HG03159 (cell line): ENCODE data around the gene URGCP.
"Not testable (repeated sequence)": the region's sequence is repeated elsewhere in the genome, so short reads cannot be mapped to it uniquely, and the experiment has no call there.

Experiments
- ATAC-seq: cut with Tn5 transposase; IDR thresholded peaks from one replicate; pipeline ENCODE4 v1.9.1; 2021; ENCODE audit warnings: mild to moderate bottlenecking, moderate library complexity; ENCODE audit not compliant: unreplicated experiment

Gene URGCP

DNA sequence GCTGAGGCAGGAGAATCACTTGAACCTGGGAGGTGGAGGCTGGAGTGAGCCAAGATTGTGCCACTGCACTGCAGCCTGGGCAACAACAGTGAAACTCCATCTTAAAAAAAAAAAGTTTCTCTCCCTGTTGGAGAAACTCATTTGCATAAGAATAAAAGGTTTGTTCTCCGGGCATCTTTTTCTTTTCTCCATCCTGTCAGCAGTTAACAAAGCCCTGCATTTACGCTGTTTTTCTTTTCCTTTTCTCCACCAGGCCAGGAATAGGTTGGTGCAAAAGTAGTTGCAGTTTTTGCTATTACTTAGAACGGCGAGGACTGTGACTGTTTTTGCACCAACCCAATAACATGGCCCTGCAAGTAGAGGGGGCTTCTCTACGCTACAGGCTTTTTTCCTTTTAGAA is 9.5 kb upstream of the URGCP start:
- no peak for ATAC-seq

DNA sequence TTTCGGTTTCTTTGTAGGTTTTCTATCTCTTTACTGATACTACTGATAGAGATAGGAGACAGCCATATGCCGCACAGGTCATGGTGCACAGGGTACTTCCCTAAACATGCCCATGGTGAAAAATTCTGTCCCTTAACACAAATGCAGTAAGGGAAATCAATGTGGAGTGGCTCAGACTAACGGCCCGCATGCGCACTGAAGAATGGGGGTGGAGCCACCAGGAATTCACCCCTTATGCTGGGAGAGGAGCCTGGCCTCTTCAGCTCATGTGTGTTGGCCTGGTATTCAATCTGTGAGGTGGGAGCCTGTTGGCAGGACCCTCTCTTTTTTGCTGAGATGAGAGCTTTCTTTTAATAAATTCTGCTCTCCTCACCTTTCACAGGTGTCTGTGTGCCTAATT is 8.4 kb upstream of the URGCP start:
- no peak for ATAC-seq

DNA sequence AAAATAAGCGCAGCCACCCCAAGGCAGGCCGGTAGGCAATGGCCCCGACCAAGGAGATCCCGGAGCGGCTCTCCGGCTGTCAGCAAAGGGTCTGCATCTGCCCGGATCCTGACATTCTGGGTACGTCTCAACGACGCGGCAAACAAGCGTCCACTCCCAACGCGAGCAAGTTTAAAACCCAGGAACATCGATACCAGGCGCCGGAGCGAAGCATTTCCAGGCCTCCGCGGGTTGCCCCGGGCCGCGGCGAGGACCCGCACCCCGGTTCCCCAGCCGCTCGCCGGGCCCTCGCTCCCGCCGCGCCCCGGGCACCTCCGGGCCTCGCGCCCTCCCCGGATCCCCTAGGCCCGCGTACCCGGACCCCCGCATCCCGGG is 453 bp downstream of the URGCP start:
- peak; percentile 31 for ATAC-seq

DNA sequence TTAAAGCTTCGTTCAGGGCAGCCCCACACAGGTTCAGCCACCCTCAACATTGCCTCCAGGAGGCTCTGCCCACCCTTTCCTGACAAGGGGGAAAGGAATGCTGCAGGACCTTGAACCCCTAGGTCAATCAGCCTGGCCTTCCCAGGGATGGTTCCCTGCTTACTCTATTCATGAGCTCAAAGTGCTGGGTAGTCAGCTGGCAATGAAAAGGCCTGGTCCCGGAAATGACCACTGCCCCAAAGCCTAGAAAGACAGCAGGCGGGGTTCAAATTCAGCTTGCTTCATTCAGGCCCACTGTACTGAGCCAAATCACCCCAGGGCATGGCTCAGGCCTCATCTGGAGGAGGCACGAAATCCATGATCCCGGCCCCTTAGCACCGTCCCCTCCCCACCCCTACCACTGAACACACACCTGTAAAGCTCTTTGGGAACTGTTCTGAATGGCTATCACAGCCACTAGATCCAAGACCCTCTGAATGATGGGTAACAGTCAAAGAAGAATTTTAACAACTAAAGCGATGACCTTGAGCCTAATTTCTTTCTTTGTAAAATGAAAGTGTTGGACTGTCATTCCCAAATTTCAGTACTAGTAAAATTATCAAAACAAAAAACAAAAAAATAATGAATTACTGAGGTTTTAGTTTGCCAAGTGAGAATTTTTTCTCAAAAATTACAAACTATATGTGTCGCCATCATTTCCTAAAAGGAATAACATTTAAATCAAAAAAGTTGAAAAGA is 1.0 kb downstream of the URGCP start:
- no peak for ATAC-seq

DNA sequence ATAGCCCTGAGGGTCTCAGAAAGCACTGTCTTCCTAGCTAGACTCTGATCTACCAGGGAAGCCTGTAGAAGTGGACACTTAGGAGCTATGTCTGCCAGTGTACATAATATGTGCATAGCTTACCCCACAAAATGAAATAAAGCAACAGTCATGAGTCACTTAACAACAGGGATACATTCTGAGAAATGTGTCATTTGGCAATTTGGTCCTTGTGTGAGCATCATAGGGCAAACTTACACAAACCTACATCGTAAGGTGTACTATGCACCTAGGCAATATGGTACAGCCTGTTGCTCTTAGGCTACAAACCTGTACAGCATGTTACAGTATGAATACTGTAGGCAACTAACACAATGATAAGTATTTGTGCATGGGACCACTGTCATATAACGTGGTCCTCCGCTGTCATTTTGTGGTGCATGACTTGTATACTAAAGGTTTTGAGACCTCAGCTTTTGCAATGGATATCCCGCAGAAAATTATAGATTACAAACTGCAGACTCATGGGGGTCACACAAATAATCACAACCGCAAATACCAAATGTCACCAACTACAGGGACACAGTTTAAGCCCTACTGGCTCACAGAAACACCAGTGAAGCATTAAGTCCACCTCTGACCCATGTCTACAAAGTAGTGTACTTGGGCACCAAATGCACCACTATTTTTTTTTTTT is 1.7 kb downstream of the URGCP start:
- no peak for ATAC-seq

DNA sequence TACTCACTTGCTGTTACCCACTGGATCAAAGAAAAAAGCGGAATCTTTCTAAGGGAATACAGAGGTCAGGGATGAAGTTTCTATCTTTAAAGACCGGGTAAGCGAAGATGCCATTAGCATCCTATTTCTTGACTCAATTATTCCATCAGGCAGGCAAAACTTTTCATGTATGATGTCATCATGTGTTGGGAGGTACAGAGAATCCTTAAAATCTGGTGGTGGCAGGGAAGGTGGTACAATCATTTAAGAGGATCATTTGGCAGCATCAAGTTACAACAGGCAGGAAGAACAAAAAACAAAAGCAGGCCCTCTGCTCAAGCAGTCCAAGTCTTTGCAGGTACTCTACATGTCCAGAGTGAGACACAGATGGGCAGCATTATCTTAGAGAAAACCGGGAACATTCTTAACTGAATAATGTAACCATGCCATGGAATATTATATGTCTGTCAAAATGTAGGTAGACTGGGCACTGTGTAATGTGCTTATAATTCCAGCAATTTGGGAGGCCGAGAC is 3.8 kb downstream of the URGCP start:
- ATAC-seq, result no peak

DNA sequence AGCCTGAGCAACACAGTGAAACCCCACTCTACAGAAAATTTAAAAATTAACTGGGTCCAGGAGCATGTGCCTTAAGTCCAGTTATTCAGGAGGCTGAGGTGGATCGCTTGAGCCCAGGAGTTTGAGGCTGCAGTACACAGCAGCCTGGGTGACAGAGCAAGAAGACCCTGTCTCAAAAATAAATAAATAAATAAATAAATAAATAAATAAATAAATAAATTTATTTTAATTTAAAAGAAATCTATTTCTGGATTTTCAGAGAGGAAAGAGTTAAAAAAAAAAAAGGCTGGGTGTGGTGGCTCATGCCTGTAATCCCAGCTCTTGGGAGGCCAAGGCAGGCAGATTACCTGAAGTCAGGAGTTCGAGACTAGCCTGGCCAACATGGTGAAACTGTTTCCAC is 7.8 kb downstream of the URGCP start:
- ATAC-seq, result not testable (repeated sequence)

DNA sequence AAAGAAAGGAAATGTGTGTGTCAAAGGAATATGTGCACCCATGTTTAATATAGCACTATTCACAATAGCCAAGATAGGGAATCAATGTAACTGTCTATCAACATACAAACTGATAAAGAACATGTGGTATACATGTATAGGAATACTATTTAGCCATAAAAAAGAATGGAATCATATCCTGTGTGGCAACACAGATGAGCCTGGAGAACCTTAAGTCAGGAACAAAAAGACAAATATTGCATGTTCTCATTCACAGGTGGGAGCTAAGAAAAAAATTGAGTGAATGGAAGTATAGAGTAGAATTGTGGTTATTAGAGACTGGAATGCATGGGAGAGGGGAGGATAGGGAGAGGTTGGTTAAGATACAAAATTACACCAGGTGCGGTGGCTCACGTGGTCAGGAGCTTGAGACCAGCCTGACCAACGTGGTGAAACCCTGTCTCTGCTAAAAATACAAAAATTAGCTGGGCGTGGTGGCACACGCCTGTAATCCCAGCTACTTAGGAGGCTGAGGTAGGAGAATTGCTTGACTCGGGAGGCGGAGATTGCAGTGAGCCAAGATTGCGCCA is 10.5 kb downstream of the URGCP start:
- no peak for ATAC-seq

DNA sequence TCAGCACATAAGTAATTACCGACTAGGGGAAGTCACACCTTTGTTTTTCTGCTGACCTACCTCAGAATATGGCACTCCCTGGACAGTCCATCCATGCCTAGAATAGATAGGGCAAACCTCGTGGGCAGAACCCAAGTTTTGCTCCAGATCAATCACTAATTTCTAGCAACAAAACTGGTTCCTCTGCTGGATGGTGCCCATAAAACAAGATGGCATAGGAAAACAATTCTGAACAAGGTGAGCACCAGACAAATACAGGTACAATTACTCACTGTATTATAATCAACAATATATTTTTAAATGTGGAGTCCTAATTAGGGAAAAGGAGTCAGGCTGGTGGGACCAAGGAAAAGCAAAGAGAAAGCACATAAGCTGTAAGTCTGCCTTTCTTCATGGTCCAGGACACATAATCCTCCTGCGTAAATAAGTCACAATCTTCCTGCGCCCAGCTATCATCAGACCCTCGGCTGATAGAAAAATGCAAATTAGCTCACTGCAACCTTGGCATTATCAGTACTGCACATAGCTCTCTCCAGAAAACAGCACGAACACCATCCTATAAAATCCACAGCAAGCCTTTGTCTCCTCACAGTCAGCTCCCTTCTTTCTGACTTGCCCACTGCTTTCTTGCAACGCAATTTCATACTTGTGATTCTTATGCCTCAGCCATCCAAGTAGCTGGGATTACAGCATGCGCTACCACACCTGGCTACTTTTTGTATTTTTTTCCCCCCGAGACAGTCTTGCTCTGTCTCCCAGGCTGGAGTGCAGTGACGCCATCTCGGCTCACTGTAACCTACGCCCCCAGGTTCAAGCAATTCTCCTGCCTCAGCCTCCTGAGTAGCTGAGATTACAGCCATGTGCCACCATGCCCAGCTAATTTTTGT is 15.1 kb downstream of the URGCP start:
- ATAC-seq, result no peak

DNA sequence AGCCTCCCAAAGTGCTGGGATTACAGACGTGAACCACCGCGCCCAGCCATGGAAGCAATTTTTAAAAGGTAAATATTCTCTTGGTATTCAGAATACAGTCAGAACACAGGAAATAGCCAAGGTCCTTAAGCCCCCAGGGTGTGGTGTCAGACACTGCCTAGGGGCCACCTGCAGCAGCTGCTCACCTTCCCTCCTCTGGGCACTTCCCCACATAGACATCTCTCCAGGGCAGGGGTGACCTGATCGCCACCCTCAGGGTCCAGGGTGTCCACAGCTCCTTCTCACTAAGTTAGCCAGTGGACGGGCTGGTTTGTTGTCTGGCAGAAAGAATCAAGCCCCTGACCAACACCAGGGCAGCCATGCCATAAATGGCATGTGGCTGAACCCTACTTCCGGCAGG is 15.9 kb downstream of the URGCP start:
- no peak for ATAC-seq

DNA sequence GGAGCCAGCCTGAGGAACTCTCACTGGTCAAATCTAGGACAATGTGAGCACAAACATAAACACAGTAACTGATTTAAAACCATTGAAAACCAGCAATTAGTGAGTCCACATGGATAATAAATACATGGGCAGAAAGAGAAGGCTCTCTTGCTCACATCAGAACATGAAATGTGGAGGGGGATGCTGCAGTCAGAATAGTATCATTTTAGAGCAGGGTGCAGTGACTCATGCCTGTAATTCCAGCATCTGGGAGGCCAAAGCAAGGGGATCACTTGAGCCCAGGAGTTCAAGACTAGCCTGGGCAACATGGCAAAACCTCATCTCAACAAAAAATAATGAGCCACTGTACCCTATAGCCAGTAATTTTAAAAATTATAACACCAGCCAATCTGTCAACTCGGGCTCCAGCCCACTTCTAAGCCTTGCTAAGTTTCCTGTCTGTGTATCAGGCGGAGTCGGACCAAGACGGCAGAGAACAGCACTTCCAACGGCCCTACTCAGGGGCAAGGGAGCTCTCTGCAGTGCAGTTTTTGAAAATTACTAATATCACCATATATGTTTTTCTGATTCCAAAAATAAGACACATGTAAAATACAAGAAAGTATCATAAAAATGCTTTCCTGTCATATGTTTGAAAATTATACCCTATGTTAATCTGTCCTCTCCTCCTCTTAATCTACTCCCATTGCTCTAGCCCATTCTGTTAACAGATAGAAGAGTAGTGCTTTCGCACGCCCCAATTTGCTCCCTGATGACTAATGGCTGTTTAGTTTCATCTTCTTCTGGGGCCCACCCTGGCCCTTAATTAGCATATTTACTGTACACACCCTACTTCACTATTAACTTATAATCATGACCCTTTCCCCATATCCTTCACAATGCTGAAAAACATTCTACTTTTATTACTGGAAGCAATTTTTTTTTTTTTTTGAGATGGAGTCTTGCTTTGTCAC is 17.1 kb downstream of the URGCP start:
- no peak for ATAC-seq

DNA sequence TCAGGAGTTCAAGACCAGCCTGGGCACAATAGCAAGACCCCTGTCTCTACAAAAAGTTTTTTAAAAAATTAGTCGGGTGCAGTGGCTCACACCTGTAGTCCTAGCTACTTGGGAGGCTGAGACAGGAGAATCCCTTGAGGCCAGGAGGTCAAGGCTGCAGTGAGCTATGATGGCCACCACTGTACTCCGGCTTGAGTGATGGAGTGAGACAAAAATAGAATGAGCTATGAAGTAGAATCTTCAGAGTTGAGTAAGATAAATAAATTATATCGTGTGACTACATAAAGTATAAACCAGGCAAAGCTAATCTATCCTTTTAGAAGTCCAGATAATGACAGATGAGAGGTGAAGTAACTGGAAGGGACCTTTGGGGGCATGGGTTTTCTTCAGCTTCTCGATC is 21.8 kb downstream of the URGCP start:
- ATAC-seq, result no peak

DNA sequence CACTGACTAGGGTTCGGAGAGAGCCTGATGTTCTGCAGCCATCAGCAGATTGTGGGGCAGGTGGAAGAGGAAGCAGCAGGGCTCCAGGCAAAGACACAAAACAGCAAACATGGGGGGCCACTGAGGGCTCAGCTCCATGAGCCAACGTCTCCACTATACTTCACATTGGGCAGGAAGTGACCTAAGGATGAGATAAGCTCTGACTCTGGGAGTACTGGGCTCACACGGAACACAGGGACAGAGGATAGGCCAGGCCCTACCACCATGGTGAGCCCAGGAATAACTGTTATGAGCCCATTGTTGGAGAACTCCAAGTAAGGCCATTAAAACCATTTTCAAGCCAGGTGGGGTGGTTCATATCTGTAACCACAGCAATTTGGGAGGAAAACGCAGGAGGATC is 22.2 kb downstream of the URGCP start:
- no peak for ATAC-seq

DNA sequence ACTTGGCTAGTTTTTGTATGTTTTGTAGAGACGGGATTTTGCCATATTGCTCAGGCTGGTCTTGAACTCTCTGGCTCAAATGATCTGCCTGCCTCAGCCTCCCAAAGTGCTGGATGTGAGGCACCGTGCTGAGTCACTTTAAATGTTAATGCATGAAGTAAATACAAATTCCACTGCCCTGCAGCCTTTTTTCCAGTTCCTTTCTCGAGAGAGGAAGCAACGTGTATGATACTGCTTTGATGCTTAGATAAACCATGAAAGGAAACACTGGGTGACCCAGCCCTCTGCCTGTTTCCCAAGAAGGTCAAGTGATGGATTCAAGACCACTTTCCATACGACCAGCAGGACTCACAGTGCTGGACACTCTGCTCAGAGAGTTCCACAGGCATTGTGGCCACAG is 25.8 kb downstream of the URGCP start:
- ATAC-seq, result no peak

DNA sequence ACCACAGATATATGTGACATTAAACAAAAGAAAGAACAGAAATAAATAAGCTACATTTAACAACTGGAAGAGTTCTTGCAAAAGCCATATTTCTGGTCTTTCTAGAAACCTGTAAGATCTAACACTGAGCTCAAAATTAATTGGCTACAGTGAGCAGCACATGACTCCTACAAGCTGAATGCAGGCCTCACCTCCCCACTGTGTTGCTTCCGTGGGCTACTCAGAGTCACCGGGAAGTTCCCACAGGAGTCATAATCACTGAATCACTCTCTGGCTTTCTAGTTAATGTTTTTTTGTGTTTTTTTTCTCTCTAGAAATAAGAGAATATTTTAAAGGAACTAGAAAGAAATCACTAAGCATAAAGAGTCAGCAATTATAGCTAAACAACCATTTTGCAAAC is 26.9 kb downstream of the URGCP start:
- ATAC-seq, result no peak

DNA sequence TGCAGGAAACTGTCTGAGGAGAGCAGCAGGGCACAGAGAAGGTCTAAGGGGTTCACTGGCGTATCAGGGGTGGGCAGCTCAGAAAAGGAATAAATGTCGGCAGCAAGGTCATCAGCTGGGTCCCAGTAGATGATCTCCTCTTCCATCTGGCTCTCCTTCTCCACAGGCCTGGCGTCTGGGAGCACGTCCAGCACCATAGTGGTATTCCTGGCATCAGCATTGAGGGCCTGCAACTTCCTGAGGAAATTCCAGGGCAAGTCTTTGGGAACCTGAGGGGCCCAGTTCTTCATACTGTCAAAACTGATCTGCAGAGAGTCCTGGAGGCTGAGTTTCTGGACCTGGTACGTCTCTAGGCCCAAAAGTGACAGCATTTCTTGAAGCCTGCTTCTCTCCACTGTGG is 27.5 kb downstream of the URGCP start:
- ATAC-seq, result no peak

DNA sequence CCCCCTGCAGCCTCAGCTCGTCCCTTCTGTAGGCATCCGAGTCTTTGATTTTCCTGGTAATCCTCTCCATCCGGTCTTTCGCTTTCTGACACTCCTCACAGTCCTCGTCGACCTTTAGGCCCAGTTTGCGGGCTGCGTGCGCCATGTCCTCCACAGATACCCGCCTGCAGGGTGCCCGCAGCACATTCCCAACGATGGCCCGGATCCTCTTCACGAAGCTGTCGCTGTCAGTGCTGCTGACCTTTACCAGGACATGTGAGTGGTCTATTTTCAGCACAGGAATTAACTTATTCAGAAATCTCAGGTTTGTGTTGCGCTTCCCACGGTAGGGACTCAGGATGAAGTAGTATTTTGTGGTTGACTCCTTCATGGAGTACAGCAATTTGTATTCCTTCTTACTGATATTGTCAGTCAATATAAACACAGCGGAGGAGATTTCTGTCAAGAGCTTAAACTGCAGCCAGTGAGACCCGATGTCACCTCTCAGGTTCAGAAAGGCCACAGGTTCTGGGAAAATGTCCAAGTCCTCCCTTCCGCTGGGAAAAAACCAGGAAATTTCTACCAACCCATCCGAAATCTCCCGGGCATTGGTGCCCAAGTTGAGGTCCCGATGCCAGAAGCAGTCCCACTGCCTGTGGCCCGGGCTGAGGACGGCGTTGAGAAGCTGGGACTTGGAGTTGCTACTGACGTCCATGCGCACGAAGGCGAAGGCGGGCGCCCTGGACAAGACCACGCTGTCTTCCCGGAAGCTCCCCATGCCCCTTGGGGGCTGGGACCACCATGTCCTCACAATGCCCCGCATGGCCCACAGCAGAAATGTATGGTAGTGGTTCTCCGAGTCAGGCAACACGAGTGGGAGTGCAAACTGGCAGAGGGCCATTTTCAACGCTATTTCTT is 28.2 kb downstream of the URGCP start:
- ATAC-seq, result no peak

DNA sequence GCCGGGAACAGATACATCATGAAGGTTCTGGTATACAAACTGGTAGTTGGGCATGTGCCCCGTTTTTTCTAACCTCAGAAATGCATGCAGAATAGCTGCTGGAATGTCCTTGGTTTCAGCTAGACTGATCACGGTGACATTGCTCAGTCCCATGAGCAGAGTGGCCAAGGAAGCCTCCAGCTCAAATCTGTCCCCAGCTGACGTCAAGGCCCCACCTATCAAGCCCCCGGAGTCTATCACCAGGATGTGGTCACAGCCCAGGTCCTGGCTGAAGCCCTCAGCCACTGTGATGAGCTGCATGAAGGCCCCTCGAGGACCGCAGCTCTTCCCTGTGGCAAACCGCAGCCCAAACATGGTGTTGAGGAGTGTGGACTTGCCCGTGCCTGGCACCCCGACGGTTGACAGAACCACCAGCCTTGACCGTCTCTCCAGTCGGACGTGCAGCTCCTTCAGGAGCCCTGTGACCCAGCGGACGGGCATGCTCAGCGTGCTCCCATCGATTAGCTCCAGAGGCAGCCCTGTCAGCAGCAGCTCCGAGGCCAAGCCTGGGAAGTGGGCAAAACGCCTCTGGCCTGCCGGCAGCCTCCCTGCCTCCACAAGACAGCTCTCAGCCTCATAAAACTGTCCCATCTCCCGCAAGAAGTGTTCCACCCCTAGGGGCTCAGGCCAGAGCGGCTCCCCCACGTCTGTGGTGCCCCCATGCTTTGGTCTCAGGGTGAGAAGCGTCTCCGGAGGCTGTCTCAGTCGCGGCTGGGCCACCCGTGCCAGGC is 29.2 kb downstream of the URGCP start:
- no peak for ATAC-seq
